Measurements from ENCODE around the gene MFRP. TPM values are rescaled to one million over a fixed set of nuclear protein-coding genes. Genes with fewer than 3 reads are reported as not detected.

The MFRP gene
- polyA plus RNA-seq, 1 of the 3 experiments (the other 2 are of a cell fraction): not detected

- no peak for TF ChIP-seq CTCF (IDR thresholded peaks at IDR 0.05)
- TF ChIP-seq, protein P1, sequence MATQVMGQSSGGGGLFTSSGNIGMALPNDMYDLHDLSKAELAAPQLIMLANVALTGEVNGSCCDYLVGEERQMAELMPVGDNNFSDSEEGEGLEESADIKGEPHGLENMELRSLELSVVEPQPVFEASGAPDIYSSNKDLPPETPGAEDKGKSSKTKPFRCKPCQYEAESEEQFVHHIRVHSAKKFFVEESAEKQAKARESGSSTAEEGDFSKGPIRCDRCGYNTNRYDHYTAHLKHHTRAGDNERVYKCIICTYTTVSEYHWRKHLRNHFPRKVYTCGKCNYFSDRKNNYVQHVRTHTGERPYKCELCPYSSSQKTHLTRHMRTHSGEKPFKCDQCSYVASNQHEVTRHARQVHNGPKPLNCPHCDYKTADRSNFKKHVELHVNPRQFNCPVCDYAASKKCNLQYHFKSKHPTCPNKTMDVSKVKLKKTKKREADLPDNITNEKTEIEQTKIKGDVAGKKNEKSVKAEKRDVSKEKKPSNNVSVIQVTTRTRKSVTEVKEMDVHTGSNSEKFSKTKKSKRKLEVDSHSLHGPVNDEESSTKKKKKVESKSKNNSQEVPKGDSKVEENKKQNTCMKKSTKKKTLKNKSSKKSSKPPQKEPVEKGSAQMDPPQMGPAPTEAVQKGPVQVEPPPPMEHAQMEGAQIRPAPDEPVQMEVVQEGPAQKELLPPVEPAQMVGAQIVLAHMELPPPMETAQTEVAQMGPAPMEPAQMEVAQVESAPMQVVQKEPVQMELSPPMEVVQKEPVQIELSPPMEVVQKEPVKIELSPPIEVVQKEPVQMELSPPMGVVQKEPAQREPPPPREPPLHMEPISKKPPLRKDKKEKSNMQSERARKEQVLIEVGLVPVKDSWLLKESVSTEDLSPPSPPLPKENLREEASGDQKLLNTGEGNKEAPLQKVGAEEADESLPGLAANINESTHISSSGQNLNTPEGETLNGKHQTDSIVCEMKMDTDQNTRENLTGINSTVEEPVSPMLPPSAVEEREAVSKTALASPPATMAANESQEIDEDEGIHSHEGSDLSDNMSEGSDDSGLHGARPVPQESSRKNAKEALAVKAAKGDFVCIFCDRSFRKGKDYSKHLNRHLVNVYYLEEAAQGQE (IDR thresholded peaks at IDR 0.05; ENCODE audit: low read depth, low read length): no peak
Measured at GRCh38 chr11:119324189-119324588, 22.3 kb downstream of the MFRP start (continued).

DNA sequence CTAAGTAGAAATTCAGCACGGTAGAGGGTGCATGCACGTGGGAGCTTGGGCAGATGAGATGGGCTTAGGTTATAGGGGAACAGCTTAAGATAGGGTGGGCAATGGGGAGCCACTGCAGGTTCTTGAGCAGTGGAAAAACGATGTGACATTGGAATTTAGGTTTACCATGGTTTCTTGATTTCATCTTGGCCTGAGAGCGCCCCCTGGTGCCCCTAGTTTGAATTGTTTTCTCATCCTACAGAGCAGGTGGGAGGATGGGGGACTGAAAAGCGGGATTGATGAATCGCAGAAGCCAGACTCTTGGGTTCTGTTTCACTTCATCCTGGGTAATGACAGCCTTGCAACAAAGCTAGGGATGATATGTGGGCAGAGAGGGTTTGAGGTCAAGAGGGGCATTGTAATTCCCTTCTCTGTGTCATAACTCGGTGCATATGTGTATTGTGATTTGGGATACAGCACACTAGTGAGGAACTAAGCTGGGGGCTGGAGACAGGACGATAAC is 22.9 kb downstream of the MFRP start:
- 15% methylated on average over 8 of the region's 8 CpGs for WGBS (ENCODE audit: low lambda C conversion rate)
- Histone ChIP-seq H3K36me3 (replicated peaks in 1 of 2; ENCODE audit: control insufficient read depth in 1 of 2, insufficient read depth in 2 of 2, low read length in 1 of 2) (no peaks in the 10 kb centered on the region), H3K79me2 (ENCODE audit: insufficient read depth) (no peaks in the 10 kb centered on the region), H3K4me1 (ENCODE audit: control insufficient read depth in 1 of 2, insufficient read depth in 2 of 2, low read depth in 1 of 2, low read length in 1 of 2) (peaks cover 0 to 11% of the 10 kb centered on the region in 2 experiments; a peak in 1 of 4 replicates), H3K27ac (ENCODE audit: low read depth in 2 of 2, low read length in 1 of 2) (no peak overlapping the region), H3K9me2 (no peaks in the 10 kb centered on the region), H3K4me2 (no peak overlapping the region), H4K20me1 (ENCODE audit: insufficient read depth) (no peaks in the 10 kb centered on the region), H2AFZ (ENCODE audit: low read depth) (no peak overlapping the region), H3K9me3 (no peaks in the 10 kb centered on the region), H3K27me3 (ENCODE audit: insufficient read depth) (no peaks in the 10 kb centered on the region), H3K4me3 (ENCODE audit: low read depth in 2 of 2, low read length in 1 of 2) (peak overlapping the region in 1 of 2 experiments; percentile 31; a peak in 1 of 4 replicates), H3K9ac (no peak overlapping the region), H3F3A (replicated peaks; ENCODE audit: insufficient read depth) (peaks cover 4% of the 10 kb centered on the region)
- CTCF ChIA-PET: interaction anchor here (0.6 to 8.9 kb wide), 80 partner anchors 9 to 296 kb away, joined by 3 to 106 read pairs (median 4); partner anchors contain the start of genes C1QTNF5, C2CD2L, CBL and NLRX1
- POLR2A ChIA-PET: interaction anchor here (0.9 to 1.6 kb wide), 3 partner anchors 14 to 238 kb away, joined by 3 to 8 read pairs (median 7); a partner anchor contains a TSS
- DNase-seq: peak; percentile 86
- TF ChIP-seq EP300 (IDR thresholded peaks at IDR 0.05; ENCODE audit: borderline replicate concordance in 1 of 2, low read depth in 1 of 2, low read length in 1 of 2): peak in 1 of 2 experiments; percentile 69; a peak in 2 of 4 replicates
- no peak for TF ChIP-seq TAF1 (IDR thresholded peaks at IDR 0.05; ENCODE audit: borderline replicate concordance, low read depth, low read length)
- TF ChIP-seq FOXJ3 (CRISPR knock-in tag; IDR thresholded peaks at IDR 0.05): no peak
- TF ChIP-seq POLR2AphosphoS5 (IDR thresholded peaks at IDR 0.05; ENCODE audit: low read depth, low read length): peak; percentile 53; the same call in 1 of the 2 replicates
- TF ChIP-seq CTCF (IDR thresholded peaks at IDR 0.05): peak; percentile 83
- TF ChIP-seq TCF12 (IDR thresholded peaks at IDR 0.05): peak; percentile 91
- TF ChIP-seq YY1 (IDR thresholded peaks at IDR 0.05; ENCODE audit: low read depth): no peak
- TF ChIP-seq, protein P2, sequence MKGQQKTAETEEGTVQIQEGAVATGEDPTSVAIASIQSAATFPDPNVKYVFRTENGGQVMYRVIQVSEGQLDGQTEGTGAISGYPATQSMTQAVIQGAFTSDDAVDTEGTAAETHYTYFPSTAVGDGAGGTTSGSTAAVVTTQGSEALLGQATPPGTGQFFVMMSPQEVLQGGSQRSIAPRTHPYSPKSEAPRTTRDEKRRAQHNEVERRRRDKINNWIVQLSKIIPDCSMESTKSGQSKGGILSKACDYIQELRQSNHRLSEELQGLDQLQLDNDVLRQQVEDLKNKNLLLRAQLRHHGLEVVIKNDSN (IDR thresholded peaks at IDR 0.05; ENCODE audit: borderline replicate concordance, low read depth): no peak
- TF ChIP-seq SIN3A (IDR thresholded peaks at IDR 0.05; ENCODE audit: borderline replicate concordance, low read depth, low read length): 0 out of 2 replicates have a peak, but pooled peaks have one; percentile 17
- TF ChIP-seq, protein P1 (IDR thresholded peaks at IDR 0.05; ENCODE audit: low read depth, low read length): no peak
- TF ChIP-seq, protein P3, sequence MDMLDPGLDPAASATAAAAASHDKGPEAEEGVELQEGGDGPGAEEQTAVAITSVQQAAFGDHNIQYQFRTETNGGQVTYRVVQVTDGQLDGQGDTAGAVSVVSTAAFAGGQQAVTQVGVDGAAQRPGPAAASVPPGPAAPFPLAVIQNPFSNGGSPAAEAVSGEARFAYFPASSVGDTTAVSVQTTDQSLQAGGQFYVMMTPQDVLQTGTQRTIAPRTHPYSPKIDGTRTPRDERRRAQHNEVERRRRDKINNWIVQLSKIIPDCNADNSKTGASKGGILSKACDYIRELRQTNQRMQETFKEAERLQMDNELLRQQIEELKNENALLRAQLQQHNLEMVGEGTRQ (IDR thresholded peaks at IDR 0.05; ENCODE audit: borderline replicate concordance, low read depth, low read length): no peak
- peak; percentile 85 for TF ChIP-seq RAD21 (IDR thresholded peaks at IDR 0.05; ENCODE audit: low read length)
- no peak for TF ChIP-seq NRF1 (IDR thresholded peaks at IDR 0.05; ENCODE audit: low read depth, low read length)
- TF ChIP-seq SMC3 (IDR thresholded peaks at IDR 0.05; ENCODE audit: low read depth, low read length): peak; percentile 61
